ENCODE measurements around the gene ALKBH8. TPM values are rescaled to one million over a fixed set of nuclear protein-coding genes. Genes with fewer than 3 reads are reported as not detected.
"Not testable (repeated sequence)": the region's sequence is repeated elsewhere in the genome, so short reads cannot be mapped to it uniquely, and the experiment has no call there.

The ALKBH8 gene
- total RNA-seq, 1 donor from 2014 or later, result 16.7 TPM

DNA sequence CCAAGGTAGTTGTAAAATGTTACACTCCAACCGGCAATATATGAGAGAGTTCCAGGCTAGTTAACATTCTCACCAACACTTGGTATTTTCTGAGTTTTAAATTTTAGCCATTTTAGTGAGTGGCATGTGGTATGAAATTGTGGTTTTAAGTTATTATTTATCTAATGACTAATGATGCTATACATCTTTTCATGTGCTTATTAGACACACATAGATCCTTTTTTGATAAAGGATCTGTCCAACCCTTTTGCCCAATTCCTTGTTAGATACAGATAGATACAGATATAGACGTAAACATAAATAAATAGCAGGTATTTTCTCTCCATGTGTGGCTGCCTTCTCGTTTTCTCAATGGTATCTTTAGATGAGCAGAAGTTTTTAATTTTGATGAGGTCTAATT lies 39.3 kb downstream of the ALKBH8 start:
- DNase-seq (ENCODE audit: low spot score in 2 of 2), result no peak
- no peak for FAIRE-seq

DNA sequence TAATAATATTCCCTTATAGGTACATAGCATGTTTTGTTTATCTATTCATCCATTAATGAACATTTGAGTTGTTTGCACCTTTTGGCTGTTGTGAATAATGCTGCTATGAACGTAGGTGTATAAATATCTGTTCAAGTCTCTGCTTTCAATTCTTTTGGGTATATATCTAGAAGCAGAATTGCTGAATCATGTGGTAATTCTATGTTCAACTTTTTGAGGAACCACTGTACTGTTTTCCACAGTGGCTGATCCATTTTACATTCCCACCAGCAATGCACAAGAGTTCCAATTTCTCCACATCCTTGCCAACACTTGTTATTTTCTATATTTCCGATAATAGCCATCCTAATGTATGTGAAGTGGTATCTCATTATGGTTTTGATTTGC lies 56.7 kb downstream of the ALKBH8 start:
- DNase-seq (ENCODE audit: low spot score in 2 of 2) (no peak), FAIRE-seq (no peak)

- no peak for DNase-seq (ENCODE audit: low spot score in 2 of 2)
- FAIRE-seq, result no peak
These were observed 57.2 kb downstream of the ALKBH8 start for GRCh38 chr11:107508201-107508857.

DNA sequence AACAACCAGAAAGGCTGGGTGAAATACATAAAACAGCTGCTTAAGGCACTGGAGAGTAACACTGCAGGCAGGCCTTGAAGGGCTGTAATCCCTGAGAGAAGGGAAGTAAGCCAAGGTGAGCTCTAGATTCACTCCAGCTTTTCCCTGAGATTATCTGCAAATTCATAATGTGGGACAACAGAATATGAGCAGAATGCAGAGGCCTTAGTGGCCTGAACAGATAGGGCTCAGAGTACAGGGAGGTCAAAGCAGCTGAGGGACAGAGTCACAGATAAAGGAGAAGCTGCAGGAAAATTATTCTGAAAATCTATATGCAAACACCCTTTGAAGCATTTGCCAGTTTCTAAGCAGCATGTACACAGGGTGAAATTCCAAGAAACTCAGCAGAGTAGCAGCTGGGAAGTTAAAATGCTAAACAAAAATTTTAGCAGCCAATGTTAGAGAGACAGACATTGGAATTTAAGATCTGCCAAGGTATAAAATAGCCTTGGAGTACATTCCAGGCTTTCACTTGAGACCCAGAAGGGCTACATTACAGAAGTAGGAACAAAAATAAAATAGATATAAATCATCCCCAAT lies 59.8 kb downstream of the ALKBH8 start:
- no peak for DNase-seq (ENCODE audit: low spot score in 2 of 2)
- FAIRE-seq, result no peak

- FAIRE-seq (no peak), DNase-seq (ENCODE audit: low spot score in 2 of 2) (no peak)
These were observed 60.6 kb downstream of the ALKBH8 start for GRCh38 chr11:107504981-107505380.

GRCh38 chr11:107501713-107502112 lies 63.8 kb downstream of the ALKBH8 start:
- FAIRE-seq (no peak), DNase-seq (ENCODE audit: low spot score in 2 of 2) (no peak)

DNA sequence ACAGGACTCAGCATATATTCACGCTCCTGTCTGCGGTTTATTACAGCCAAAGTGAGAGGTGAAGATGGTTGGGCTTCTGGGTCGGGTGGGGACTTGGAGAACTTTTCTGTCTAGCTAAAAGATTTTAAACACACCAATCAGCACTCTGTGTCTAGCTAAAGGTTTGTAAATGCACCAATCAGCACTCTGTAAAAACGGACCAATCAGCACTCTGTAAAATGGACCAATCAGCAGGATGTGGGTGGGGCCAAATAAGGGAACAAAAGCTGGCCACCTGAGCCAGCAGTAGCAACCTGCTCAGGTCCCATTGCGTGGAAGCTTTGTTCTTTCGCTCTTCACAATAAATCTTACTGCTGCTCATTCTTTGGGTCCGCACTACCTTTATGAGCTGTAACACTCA lies 68.2 kb downstream of the ALKBH8 start:
- not testable (repeated sequence) for FAIRE-seq; DNase-seq (ENCODE audit: low spot score in 2 of 2)

- FAIRE-seq (no peak), DNase-seq (ENCODE audit: low spot score in 2 of 2) (no peak)
These were observed 69.5 kb downstream of the ALKBH8 start for GRCh38 chr11:107496011-107496410.

GRCh38 chr11:107494055-107494454 lies 71.5 kb downstream of the ALKBH8 start:
- FAIRE-seq (no peak), DNase-seq (ENCODE audit: low spot score in 2 of 2) (no peak)

DNA sequence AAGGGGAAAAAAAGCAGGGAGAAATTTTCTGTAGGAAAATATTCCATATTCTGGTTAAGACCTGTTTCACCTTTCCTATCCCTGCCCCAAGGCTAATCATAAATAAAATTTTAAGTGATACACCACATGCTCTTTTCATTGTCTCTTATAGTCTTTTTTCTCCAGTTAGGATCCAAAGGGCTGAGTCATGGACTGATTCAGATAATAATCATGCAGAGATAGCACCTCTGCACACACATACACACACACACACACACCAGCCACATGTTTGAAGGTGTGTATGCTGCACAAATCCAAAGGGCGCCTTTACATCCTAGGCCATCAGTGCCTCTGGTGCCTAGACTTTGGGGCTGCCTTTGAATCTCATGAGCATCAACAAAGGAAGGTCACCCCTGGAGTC lies 72.4 kb downstream of the ALKBH8 start:
- no peak for FAIRE-seq
- no peak for DNase-seq (ENCODE audit: low spot score in 2 of 2)

DNA sequence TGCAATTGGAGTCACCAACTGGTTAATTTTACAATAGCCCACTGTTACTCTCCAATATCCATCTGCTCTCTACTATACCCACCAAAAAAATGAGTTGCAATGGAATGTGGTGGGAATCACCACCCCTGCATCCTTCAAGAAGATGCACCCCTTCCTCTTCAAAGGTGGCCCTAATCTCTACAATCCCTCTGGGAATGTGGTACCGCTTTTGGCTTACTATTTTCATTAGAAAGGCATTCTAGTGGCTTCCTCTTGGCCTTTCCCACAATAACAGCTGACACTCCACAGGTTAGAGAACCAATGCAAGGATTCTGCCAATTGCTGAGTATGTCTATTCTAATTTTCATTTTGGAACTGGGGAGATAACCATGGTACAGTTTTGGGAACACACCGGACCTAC lies 74.7 kb downstream of the ALKBH8 start:
- no peak for DNase-seq (ENCODE audit: low spot score in 2 of 2)
- FAIRE-seq, result no peak

GRCh38 chr11:107482234-107482633 lies 83.3 kb downstream of the ALKBH8 start:
- DNase-seq (ENCODE audit: low spot score in 2 of 2) (no peak), FAIRE-seq (no peak)

GRCh38 chr11:107478922-107479321 lies 86.6 kb downstream of the ALKBH8 start:
- FAIRE-seq (no peak), DNase-seq (ENCODE audit: low spot score in 2 of 2) (no peak)

DNA sequence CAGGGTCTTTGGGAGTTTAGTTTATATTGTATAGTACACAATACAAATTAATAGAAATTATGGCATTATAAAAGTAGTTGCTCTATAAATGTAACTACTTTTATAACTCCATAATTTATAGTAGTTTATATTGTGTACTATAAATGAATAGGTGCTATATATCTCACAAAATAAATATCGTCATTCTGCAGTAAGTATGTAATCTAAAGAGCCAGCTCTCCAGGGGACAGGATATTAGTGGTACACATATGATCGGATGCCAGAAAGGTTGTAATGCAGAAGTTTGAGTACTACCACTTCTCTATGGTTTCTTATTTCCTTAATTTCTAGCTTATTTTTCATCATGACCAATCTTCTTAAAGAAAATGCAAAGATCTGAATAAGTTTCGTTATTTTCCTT lies 87.7 kb downstream of the ALKBH8 start:
- FAIRE-seq, result no peak
- DNase-seq (ENCODE audit: low spot score in 2 of 2), result no peak

- no peak for FAIRE-seq
- no peak for DNase-seq (ENCODE audit: low spot score in 2 of 2)
These were observed 91.7 kb downstream of the ALKBH8 start for GRCh38 chr11:107473792-107474191.

DNA sequence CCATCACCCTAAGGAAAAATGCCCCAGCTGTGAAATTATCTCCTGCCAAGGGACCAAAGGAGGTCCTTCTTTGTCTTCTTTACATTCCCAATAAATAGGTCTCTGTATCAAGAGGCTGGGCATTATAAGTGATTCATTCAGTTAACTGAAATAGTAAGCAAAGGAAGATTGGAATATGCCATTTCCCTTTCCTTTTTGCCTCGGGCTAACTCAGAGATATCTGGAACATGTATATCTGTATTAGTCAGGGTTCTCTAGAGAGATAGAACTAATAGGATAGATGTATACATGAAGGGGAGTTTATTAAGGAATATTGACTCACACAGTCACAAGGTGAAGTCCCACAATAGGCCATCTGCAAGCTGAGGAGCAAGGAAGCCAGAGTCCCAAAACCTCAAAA lies 92.6 kb downstream of the ALKBH8 start:
- FAIRE-seq (no peak), DNase-seq (ENCODE audit: low spot score in 2 of 2) (no peak)

DNA sequence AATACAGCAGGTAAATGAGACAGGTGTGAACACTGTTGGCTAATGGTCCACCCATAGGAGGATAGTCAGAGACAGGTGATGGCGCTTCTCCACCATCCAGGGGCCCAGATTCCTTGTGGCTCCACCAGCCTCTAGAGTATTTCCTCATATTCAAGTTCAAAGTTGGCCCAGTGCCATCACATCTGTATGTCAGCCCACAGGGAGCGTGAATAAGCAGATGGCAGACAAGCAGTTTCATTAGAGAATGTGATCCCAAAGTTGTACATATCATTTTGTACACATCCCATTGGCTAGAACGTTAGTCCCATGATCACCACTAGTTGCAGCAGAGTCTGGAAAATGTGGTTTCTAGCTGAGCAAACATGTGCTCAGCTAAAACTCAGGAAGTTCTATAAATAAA lies 96.9 kb downstream of the ALKBH8 start:
- no peak for DNase-seq (ENCODE audit: low spot score in 2 of 2)
- no peak for FAIRE-seq

DNA sequence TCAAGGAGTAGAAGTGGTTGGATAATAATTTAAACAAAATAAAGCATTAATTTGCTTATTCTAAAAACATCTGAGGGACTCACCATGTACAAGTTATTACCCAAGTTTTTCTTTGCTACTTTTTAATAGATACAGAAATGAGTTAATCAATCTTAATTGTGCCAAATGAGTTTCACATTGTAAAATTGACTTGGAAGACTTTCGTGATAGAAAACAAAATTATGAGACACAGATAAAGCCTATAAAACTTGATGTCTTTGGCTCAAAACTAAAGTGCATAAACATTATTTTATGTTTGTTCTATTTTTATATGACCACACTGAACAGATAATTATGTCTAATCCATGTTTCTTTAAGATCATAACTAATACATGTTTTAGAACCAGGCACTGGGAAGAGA lies 97.8 kb downstream of the ALKBH8 start:
- DNase-seq (ENCODE audit: low spot score in 2 of 2), result no peak
- FAIRE-seq, result no peak

- not testable (repeated sequence) for DNase-seq (ENCODE audit: low spot score in 2 of 2); FAIRE-seq
These were observed 99.2 kb downstream of the ALKBH8 start for GRCh38 chr11:107466275-107466866.

DNA sequence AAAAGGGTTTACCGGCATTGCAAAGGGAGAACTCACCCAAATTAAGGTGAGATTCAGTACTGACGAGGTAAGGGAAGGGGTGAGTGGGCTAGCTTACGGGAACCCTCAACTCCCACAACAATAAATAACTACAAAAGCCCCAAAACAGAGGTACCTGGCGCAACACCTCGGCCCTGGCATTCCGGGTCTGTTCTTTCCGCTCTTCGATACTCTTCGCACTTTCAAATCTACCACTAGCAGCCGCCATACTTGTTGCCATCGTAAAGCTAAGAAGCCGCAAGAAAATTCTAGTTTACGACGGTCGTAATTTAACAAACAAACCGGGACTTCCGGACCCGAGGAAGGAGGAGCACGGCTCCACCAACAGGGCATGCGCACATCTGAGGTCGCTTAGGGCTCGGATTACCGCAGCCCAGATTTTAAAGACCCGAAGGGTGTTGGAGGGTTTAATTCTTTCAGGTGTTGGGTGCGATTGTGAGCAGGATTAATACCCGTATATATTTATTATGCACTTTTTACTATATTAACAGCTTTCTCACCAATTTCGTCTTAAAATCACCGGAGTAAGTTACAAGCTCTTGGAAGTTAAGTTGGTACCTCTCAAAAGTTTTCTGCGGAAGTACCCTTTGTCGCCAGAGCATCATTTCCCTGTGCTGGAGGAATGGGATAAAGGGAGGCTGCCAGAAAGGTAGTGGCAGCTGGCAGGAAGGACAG lies 107.8 kb downstream of the ALKBH8 start, which contains the start of gene CWF19L2:
CWF19L2 (minus strand) TSS at position 268 of the 714 bp plus-strand sequence; CDS start at position 259, 9 bp downstream.
- peak; percentile 53 to 66 for DNase-seq (ENCODE audit: low spot score in 2 of 2)
- FAIRE-seq, result peak; percentile 91

DNA sequence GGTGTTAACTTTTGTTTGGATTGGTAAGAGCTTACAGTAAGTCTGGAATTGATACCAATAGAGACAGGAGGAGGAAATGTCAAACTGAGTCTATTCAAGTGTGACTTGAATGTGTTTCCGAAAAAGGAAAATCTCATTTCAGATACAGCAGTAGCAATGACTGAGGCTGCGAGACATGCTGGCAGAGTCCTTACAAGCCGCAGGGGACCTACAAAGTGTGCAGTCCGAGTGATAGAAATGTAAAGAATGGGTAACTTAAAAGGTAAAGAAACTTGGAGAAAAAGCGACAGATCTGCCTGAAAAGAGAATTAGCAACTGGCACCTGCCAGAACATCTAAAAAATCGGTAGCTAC lies 108.4 kb downstream of the ALKBH8 start:
- DNase-seq (ENCODE audit: low spot score in 2 of 2) (peak; percentile 0 to 8), FAIRE-seq (no peak)
